Upper lobe of left lung (tissue), 6 donors: Measurements from ENCODE around the gene WBP1L. TPM values are rescaled to one million over a fixed set of nuclear protein-coding genes. Genes with fewer than 3 reads are reported as not detected.

Experiments used
- ATAC-seq, 2 donors: fragments of 200-7000 bp; cut with Tn5 transposase; one replicate each; pipeline ENCODE4 v1.9.1; 2022; ENCODE audit warnings: mild to moderate bottlenecking in 2 of 2, moderate library complexity in 2 of 2; ENCODE audit not compliant: low FRiP score in 2 of 2
- DNase-seq, 2 donors: peaks; one replicate each; pipeline ENCODE4 v3.0.0-alpha.2; 2019 to 2020
- H3K27ac ChIP-seq, 4 donors: fragments of 200-600 bp; sonication (generic); one replicate each; pipeline ENCODE4 v1.5.1; 2016 to 2019
- H3K27me3 ChIP-seq, 4 donors: fragments of 200-600 bp; sonication (generic); one replicate each; pipeline ENCODE4 v1.5.1; 2017 to 2019
- H3K36me3 ChIP-seq, 4 donors: fragments of 200-600 bp; sonication (generic); one replicate each; pipeline ENCODE4 v1.5.1; 2016 to 2019
- H3K4me1 ChIP-seq, 4 donors: fragments of 200-600 bp; sonication (generic); one replicate each; pipeline ENCODE4 v1.5.1; 2018 to 2019
- H3K4me3 ChIP-seq, 4 donors: fragments of 200-600 bp; sonication (generic); one replicate each; pipeline ENCODE4 v1.5.1; 2017 to 2019; ENCODE audit warnings: mild to moderate bottlenecking in 2 of 4, moderate library complexity in 1 of 4
- H3K9me3 ChIP-seq, 4 donors: fragments of 200-600 bp; sonication (generic); one replicate each; pipeline ENCODE4 v1.5.1; 2018 to 2019
- CTCF ChIP-seq, 6 experiments: fragments of 450-650 bp in 4 of 6; fragments of 200-600 bp in 2 of 6; sonication (generic) in 2 of 6; IDR thresholded peaks; one replicate each; pipeline ENCODE4 v1.5.1; 2016 to 2019; ENCODE audit warnings: antibody characterized with exemption in 6 of 6
- EP300 ChIP-seq, 4 donors: sonication (generic); formaldehyde crosslinking; IDR thresholded peaks; one replicate each; pipeline ENCODE4 v1.5.1; 2017; ENCODE audit warnings: antibody characterized with exemption in 4 of 4, control low read depth in 2 of 4
- POLR2A ChIP-seq, 4 donors: fragments of 450-650 bp; IDR thresholded peaks; one replicate each; pipeline ENCODE4 v1.5.1; 2016 to 2017; ENCODE audit warnings: antibody characterized with exemption in 4 of 4, mild to moderate bottlenecking in 2 of 4
- POLR2AphosphoS5 ChIP-seq, 2 donors: sonication (generic); formaldehyde crosslinking; IDR thresholded peaks; one replicate each; pipeline ENCODE4 v1.5.1; 2017; ENCODE audit warnings: antibody characterized with exemption in 2 of 2
- WGBS, 2 donors: methylation state at CpG; one replicate each; pipeline ENCODE4 v1.1.5; 2017 to 2018; 5-methylcytosine and 5-hydroxymethylcytosine counted together
- total RNA-seq, 6 donors: library from RNA; depleted of rRNA in 4 of 6; stranded (reverse); fragments of >200 nt in 4 of 6; gene quantifications; one replicate each; pipeline versions ENCODE4 v1.1.0 to v1.2.1, GENCODE V29; 2016 to 2021
- donor health status: DM: no; HTN: no; CAD: no; lungs with moderate emphysema.
- donor health status: DM: no; HTN: yes; CAD: no; lungs with severe emphysema.

The WBP1L gene
- total RNA-seq, 6 donors from 2014 or later: 41.7 to 76.6 (median 54.7) TPM

- ATAC-seq: no peak
- Histone ChIP-seq H3K27ac (peak overlapping the region; percentile 14 to 88 (median 50)), H3K4me1 (peaks cover 77 to 95% (median 89%) of the 10 kb centered on the region in 4 donors), H3K36me3 (no peaks in the 10 kb centered on the region), H3K27me3 (no peaks in the 10 kb centered on the region), H3K4me3 (no peak overlapping the region), H3K9me3 (no peaks in the 10 kb centered on the region)
- TF ChIP-seq POLR2A (IDR thresholded peaks at IDR 0.05): no peak
- TF ChIP-seq CTCF (IDR thresholded peaks at IDR 0.05): no peak
- no peak for TF ChIP-seq POLR2AphosphoS5 (IDR thresholded peaks at IDR 0.05)
- TF ChIP-seq EP300 (IDR thresholded peaks at IDR 0.05): no peak
- 73 to 84% methylated on average over 8 to 10 of the region's 10 CpGs for WGBS, 2 donors
- DNase-seq: no peak
These were observed 36.2 kb downstream of the WBP1L start for GRCh38 chr10:102779680-102780526.

GRCh38 chr10:102780527-102780808 is 36.7 kb downstream of the WBP1L start:
- no peaks in the 10 kb centered on the region for H3K27me3 ChIP-seq
- TF ChIP-seq CTCF (IDR thresholded peaks at IDR 0.05) (no peak), POLR2A (IDR thresholded peaks at IDR 0.05) (no peak), EP300 (IDR thresholded peaks at IDR 0.05) (no peak), POLR2AphosphoS5 (IDR thresholded peaks at IDR 0.05) (peak in 1 of 2 donors; percentile 22)
- no peaks in the 10 kb centered on the region for H3K9me3 ChIP-seq
- peak overlapping the region; percentile 78 to 89 (median 86) for H3K27ac ChIP-seq
- ATAC-seq (no peak), DNase-seq (no peak)
- no peak overlapping the region for H3K4me3 ChIP-seq
- 88 to 95% methylated on average over 1 of the region's 1 CpG for WGBS, 2 donors
- H3K4me1 ChIP-seq: peaks cover 77 to 95% (median 88%) of the 10 kb centered on the region in 4 donors
- H3K36me3 ChIP-seq: no peaks in the 10 kb centered on the region

GRCh38 chr10:102781090-102781920 is 37.6 kb downstream of the WBP1L start:
- Histone ChIP-seq H3K4me3 (no peak overlapping the region), H3K4me1 (peaks cover 77 to 95% (median 88%) of the 10 kb centered on the region in 4 donors), H3K9me3 (no peaks in the 10 kb centered on the region), H3K27ac (peak overlapping the region; percentile 78 to 89 (median 86)), H3K27me3 (no peaks in the 10 kb centered on the region), H3K36me3 (no peaks in the 10 kb centered on the region)
- ATAC-seq: no peak
- no peak for DNase-seq
- 27 to 35% methylated on average over 5 to 8 of the region's 8 CpGs for WGBS, 2 donors
- TF ChIP-seq POLR2A (IDR thresholded peaks at IDR 0.05) (no peak), CTCF (IDR thresholded peaks at IDR 0.05) (no peak), POLR2AphosphoS5 (IDR thresholded peaks at IDR 0.05) (no peak), EP300 (IDR thresholded peaks at IDR 0.05) (no peak)

DNA sequence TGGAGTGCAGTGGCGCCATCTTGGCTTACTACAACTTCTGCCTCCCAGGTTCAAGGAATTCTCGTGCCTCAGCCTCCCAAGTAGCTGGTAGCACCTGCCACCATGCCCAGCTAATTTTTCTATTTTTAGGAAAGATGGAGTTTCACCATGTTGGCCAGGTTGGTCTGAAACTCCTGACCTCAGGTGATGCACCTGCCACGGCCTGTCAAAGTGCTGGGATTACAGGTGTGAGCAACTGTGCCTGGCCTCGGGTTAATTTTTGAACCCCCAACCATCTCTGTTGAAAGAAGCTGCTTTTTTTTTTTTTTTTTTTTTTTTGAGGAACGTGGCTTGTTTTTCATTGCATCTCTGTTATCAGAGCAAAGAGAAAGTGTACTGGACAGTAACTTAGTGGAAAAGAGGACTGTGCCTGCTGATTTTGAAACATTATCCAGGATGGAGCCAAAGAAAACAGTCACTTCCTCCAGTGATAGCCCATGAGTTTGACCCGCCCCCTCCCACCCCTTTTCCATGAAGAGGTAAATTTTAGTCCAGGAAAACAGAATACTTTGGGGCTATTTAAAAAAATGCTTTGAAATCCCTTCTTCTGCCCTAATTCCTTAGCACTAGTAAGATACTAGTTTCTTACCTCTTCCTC is 38.3 kb downstream of the WBP1L start:
- WGBS, 2 donors: 55 to 61% methylated on average over 6 of the region's 6 CpGs
- peaks cover 77 to 95% (median 86%) of the 10 kb centered on the region in 4 donors for H3K4me1 ChIP-seq
- H3K27ac ChIP-seq: peak overlapping the region; percentile 78 to 89 (median 86)
- H3K4me3 ChIP-seq: no peak overlapping the region
- no peaks in the 10 kb centered on the region for H3K27me3 ChIP-seq
- TF ChIP-seq CTCF (IDR thresholded peaks at IDR 0.05) (no peak), POLR2A (IDR thresholded peaks at IDR 0.05) (no peak)
- DNase-seq: no peak
- ATAC-seq: peak in 1 of 2 donors; percentile 62
- H3K9me3 ChIP-seq: no peaks in the 10 kb centered on the region
- no peaks in the 10 kb centered on the region for H3K36me3 ChIP-seq
